ENCODE results near the gene TUBGCP2. TPM values are rescaled to one million over a fixed set of nuclear protein-coding genes. Genes with fewer than 3 reads are reported as not detected.

TUBGCP2 gene
- total RNA-seq, 1 experiment from 2014 or later, result 93.7 TPM

DNA sequence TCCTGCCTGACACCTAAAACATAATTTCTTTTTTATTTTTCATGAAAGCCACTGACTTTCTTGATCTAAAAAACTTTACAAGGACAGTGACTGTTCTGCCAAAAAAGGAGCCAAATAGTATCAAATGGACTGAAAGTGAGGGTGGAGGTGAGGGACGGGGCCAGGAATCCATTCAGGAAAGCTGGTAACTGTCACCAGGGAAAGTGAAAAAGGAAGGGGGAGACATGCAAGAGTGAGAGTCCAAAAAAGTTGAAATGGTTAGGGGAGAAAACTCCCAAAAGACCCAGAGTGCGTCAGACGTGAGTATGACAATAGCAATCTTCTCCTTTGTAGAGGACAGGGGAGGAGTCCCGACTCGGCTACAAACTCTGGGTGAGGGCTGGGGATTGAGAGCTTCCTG is 35.6 kb upstream of the TUBGCP2 start:
- BruUV-seq (replicated peaks), result no TSS peak
- H3K27me3 ChIP-seq (ENCODE audit: control insufficient read depth, insufficient read depth, low read length), result no peaks in the 10 kb centered on the region

GRCh38 chr10:133343558-133343957 is 34.9 kb upstream of the TUBGCP2 start:
- ChIA-PET POLR2A (no interaction called here), CTCF (interaction anchor here (1.1 kb wide), 1 partner anchor 14 kb away, joined by 7 read pairs; no protein-coding TSS in a partner anchor)
- intact Hi-C loops (cut with micrococcal nuclease; ENCODE audit: unreplicated experiment) (no loop called here), in situ Hi-C loops (cut with HindIII; ENCODE audit: low pct_unique_long_range_greater_than_20kb, low sequenced_read_pairs) (no loop called here)
- no TSS peak for BruUV-seq (replicated peaks)
- Histone ChIP-seq H3K9me3 (ENCODE audit: control insufficient read depth, insufficient read depth, low read depth, low read length) (no peaks in the 10 kb centered on the region), H3K4me1 (ENCODE audit: control insufficient read depth, insufficient read depth, low read length) (0 out of 2 replicates have a peak, but pooled peaks cover 4% of the 10 kb centered on the region), H3K27ac (ENCODE audit: low read length) (no peak overlapping the region), H3K27me3 (ENCODE audit: control insufficient read depth, insufficient read depth, low read length) (no peaks in the 10 kb centered on the region), H3K36me3 (ENCODE audit: control insufficient read depth, insufficient read depth, low read length) (no peaks in the 10 kb centered on the region), H3K4me3 (ENCODE audit: low read depth in 2 of 2, low read length in 2 of 2) (no peak overlapping the region)
- ATAC-seq (no peak), DNase-seq (ENCODE audit: low read depth, low spot score) (no peak)
- TF ChIP-seq POLR2AphosphoS5 (IDR thresholded peaks at IDR 0.05; ENCODE audit: low read depth, low read length) (no peak), CTCF (IDR thresholded peaks at IDR 0.05) (no peak), TCF7L2 (IDR thresholded peaks at IDR 0.05; ENCODE audit: low read depth, low read length) (no peak), REST (IDR thresholded peaks at IDR 0.05; ENCODE audit: insufficient read depth in 1 of 2, low read depth in 2 of 2, low read length in 1 of 2) (no peak), SIN3A (IDR thresholded peaks at IDR 0.05; ENCODE audit: borderline replicate concordance, insufficient read depth, low read depth, low read length) (no peak)

More for the DNA sequence above, 35.6 kb upstream of the TUBGCP2 start:
- H3K9me3 ChIP-seq (ENCODE audit: control insufficient read depth, insufficient read depth, low read depth, low read length), result no peaks in the 10 kb centered on the region
- DNase-seq (ENCODE audit: low read depth, low spot score) (no peak), ATAC-seq (no peak)
- no peaks in the 10 kb centered on the region for H3K36me3 ChIP-seq (ENCODE audit: control insufficient read depth, insufficient read depth, low read length)
- POLR2A ChIA-PET, result no interaction called here
- 0 out of 2 replicates have a peak, but pooled peaks cover 4% of the 10 kb centered on the region for H3K4me1 ChIP-seq (ENCODE audit: control insufficient read depth, insufficient read depth, low read length)
- intact Hi-C loops (cut with micrococcal nuclease; ENCODE audit: unreplicated experiment), result no loop called here
- CTCF ChIA-PET, result no interaction called here
- no peak overlapping the region for H3K4me3 ChIP-seq (ENCODE audit: low read depth in 2 of 2, low read length in 2 of 2)
- no peak overlapping the region for H3K27ac ChIP-seq (ENCODE audit: low read length)
- TF ChIP-seq CTCF (IDR thresholded peaks at IDR 0.05), result no peak
- TF ChIP-seq SIN3A (IDR thresholded peaks at IDR 0.05; ENCODE audit: borderline replicate concordance, insufficient read depth, low read depth, low read length), result no peak
- TF ChIP-seq POLR2AphosphoS5 (IDR thresholded peaks at IDR 0.05; ENCODE audit: low read depth, low read length), result no peak
- no peak for TF ChIP-seq REST (IDR thresholded peaks at IDR 0.05; ENCODE audit: insufficient read depth in 1 of 2, low read depth in 2 of 2, low read length in 1 of 2)
- no peak for TF ChIP-seq TCF7L2 (IDR thresholded peaks at IDR 0.05; ENCODE audit: low read depth, low read length)
- in situ Hi-C loops (cut with HindIII; ENCODE audit: low pct_unique_long_range_greater_than_20kb, low sequenced_read_pairs), result no loop called here
